HG03175 (cell line): ENCODE results near the gene WNK2.

Experiments used
- ATAC-seq: cut with Tn5 transposase; IDR thresholded peaks from one replicate; pipeline ENCODE4 v1.9.1; 2021; ENCODE audit warnings: mild to moderate bottlenecking, moderate library complexity; ENCODE audit not compliant: unreplicated experiment

WNK2 gene

GRCh38 chr9:93290495-93291434 is 106.8 kb downstream of the WNK2 start:
- no peak for ATAC-seq

DNA sequence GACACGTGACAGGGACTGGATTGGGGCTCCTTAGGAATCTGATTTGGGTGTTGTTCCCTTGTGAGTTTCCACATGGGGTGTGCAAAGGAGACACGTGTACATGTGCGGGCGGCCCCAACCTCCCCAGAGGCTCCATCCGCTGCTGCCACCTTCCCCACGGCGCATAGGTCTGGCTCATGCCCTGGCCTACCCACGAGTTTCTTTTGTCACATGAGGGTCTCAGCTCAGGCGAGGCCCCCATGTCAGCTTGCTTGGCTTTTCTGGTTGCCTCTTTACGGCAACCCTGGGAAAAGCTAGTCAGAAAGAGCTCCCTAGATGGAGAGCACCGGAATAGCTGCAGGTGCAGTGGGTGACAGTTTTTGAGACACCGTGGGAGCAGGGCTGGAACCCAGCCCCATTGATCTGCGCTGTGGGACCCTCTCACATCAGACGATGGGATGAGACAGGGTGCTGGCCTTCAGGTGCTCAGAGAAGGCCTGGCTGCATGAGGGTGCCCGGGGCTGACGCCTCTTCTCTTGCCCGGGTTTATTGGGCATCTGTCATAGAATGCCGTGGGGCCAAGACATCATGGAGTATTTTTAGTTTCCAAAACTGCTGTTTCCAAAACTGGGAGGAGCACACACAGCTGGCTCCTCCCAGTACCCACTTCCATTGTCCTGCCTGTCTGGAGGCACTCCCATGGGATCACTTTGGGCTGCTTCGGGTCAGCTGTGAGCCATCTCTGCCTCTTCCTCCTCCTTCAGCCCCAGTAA is 107.8 kb downstream of the WNK2 start:
- no peak for ATAC-seq

DNA sequence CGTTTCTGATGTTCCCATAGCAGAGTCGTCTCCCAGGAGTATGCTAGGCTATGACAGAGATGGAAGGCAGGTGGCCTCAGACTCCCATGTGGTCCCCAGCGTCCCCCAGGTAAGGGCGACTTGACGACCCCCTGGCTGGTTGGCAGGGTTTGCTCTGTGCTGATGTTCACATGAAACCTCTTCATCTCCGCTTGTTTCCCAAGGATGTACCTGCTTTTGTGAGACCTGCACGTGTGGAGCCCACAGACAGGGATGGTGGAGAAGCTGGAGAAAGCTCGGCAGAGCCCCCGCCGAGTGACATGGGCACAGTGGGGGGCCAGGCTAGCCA is 108.3 kb downstream of the WNK2 start:
- ATAC-seq, result no peak

- ATAC-seq, result no peak
Observed at GRCh38 chr9:93292664-93293328, 108.9 kb downstream of the WNK2 start.

GRCh38 chr9:93294011-93294410 is 110.1 kb downstream of the WNK2 start:
- no peak for ATAC-seq

GRCh38 chr9:93295031-93295430 is 111.1 kb downstream of the WNK2 start:
- ATAC-seq, result no peak

DNA sequence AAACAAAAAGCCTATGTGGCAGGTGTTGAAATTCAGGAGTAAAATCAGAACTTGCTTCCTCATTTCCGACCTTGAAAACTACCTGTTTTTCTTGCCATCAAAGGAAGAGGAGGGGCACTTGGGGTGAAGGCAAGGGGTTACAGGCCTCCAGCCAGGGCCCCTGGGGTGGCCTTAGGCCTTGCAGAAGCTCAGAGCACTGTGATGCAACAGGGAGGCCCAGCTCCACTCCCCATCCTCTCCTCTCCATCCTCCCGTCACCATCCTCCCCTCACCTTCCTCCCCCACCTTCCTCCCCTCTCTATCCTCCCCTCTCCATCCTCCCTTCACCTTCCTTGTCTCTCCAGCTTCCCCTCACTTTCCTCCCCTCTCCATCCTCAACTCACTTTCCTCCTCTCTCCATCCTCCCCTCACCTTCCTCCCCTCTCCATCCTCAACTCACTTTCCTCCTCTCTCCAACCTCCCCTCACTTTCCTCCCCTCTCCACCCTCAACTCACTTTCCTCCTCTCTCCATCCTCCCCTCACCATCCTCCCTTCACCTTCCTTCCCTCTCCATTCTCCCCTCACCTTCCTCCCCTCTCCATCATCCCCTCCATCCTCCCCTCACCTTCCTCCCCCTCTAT is 111.6 kb downstream of the WNK2 start:
- no peak for ATAC-seq

DNA sequence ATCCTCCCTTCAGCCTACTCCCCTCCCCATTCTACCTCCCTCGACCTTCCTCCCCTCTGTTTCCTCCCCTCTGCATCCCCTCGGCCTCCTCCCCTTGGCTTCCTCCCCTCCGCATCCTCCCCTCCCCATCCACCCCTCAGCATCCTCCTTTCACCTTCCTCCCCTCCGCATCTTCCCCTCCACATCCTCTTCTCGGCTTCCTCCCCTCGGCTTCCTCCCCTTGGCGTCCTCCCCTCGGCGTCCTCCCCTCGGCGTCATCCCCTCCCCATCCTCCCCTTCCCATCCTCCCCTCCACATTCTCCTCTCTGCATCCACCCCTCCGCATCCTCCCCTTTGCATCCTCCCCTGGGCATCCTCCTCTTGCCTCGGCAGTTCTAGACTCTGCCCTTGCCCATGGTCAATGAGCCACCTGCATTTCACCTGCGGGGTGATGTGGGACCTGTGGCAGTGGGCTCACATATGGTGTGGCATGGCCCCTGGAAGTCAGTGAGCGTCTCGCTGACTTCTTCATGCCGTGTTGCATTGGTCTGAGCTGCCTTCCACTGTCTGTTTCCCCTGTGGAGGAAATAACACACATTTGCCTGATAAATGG is 113.0 kb downstream of the WNK2 start:
- ATAC-seq, result no peak

- ATAC-seq, result no peak
Observed at GRCh38 chr9:93297659-93298497, 113.9 kb downstream of the WNK2 start.

GRCh38 chr9:93298498-93299417 is 114.8 kb downstream of the WNK2 start:
- ATAC-seq, result no peak

DNA sequence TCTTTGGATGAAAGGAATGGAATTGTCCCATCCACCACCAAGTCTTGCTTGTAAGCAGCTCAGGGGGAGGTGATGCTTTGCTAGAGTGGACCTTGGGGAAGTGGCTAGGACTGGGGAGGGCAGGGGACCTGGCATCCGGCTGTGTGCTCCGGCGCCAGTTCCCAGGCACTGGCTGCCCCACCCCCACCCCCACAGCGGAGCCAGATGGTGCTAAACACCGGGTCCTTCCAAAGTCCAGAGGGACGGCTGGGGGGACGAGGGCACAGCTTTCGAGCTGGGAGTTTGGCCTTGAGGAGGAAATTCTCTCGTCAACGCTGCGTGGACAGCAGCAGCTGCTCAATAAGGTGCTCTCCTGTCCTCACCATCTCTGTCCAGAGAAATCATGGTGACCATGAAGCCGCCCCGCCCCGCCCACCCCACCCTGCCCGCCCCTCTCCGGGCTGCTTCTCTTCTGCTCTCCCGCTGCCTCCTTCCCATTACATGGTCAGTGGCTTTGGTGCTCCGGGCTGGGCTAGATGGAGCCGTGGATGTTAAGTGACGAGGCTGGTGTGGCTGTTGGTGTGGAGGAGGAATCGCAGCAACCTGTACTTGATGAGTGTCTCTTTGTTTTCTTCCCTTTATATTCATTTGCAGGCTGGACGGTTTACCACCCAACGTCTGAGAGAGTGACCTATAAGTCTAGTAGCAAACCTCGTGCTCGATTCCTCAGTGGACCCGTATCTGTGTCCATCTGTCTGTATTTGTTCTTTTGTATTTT is 115.7 kb downstream of the WNK2 start:
- ATAC-seq, result no peak

GRCh38 chr9:93300175-93300572 is 116.2 kb downstream of the WNK2 start:
- ATAC-seq, result no peak

DNA sequence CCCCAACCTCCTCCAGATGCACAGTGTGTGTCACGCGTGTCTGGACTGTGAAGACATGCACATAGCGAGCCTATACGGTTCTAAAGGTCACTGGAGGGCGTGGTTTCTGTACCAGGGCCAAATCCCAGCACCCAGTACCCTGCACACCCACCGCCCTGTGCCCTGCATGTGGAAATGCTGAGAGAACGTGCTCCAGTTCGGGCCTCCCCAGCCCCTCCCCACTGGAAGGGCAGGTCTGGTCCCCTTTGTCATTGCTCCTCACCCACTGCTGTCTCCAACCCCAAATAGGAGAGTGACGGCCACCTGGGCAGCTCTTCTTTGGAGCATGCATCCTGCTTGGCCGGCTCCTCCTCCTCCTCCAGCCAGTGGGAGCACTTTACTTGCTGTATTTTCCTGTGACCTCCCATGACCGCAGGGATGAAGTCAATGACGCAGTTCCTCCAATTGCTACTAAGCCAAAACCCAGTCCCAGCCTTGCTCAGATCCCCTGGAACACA is 116.7 kb downstream of the WNK2 start:
- no peak for ATAC-seq

DNA sequence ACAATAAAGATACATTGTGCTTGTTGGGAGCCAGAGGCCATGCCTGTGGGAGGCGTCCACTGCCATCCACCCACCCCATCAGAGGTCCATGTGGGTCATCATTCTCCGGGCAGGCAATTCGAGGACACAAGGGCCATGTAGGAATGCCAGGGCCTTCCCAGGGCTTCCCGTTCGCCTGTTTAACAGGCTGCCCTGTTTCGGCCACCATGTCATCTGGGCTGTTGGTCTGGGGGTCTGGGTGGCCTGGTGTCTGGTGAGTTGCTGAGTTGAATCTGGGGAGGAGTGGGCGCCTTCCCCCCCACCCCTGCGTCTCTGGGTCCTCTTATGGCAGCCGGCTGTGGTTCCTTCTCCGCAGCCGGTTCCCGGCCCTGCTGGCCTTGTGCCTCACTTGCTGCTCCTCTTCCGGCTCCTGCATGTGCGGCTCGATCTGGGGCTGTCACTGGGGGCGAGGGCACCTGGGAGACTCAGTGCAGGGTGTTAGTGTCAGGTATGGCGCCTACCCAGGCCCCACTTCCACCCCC is 117.4 kb downstream of the WNK2 start:
- ATAC-seq, result no peak

- ATAC-seq, result no peak
Observed at GRCh38 chr9:93301911-93302541, 118.1 kb downstream of the WNK2 start.

GRCh38 chr9:93302586-93303257 is 118.8 kb downstream of the WNK2 start:
- ATAC-seq, result no peak
